ENCODE data around the gene PNPLA7.

DNA sequence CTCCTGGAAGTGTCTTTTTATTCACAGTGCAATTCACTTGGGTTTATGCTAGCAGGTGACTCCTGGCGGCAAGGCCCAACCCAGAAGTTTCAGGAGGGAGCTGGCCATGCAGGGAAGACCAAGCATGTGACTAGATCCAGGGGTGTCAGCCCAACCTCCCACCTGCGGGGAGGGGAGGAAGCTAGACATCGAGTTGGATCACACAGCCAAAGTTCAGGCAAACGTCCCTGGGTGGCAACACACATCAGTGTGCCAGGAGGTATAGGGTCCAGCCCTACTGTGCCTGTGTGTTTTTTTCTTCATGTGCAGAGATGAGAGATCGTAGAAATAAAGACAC, 25.3 kb downstream of the PNPLA7 start:
- TF ChIP-seq, protein P1, sequence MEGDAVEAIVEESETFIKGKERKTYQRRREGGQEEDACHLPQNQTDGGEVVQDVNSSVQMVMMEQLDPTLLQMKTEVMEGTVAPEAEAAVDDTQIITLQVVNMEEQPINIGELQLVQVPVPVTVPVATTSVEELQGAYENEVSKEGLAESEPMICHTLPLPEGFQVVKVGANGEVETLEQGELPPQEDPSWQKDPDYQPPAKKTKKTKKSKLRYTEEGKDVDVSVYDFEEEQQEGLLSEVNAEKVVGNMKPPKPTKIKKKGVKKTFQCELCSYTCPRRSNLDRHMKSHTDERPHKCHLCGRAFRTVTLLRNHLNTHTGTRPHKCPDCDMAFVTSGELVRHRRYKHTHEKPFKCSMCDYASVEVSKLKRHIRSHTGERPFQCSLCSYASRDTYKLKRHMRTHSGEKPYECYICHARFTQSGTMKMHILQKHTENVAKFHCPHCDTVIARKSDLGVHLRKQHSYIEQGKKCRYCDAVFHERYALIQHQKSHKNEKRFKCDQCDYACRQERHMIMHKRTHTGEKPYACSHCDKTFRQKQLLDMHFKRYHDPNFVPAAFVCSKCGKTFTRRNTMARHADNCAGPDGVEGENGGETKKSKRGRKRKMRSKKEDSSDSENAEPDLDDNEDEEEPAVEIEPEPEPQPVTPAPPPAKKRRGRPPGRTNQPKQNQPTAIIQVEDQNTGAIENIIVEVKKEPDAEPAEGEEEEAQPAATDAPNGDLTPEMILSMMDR (IDR thresholded peaks at IDR 0.05) = no peak
- TF ChIP-seq POLR2A (IDR thresholded peaks at IDR 0.05) (no peak), EP300 (IDR thresholded peaks at IDR 0.05) (no peak)
